ENCODE measurements around the gene GPR183. TPM values are rescaled to one million over a fixed set of nuclear protein-coding genes. Genes with fewer than 3 reads are reported as not detected.

GPR183 gene
- total RNA-seq, 1 experiment from 2014 or later = 0.15 TPM

Small RNA genes lying within 50 kb of the gene (microRNA-seq; reads per million reads assigned to microRNA genes)
- gene MIR623 (ENCODE audit: unreplicated experiment) = not detected

Other genes with a start within 250 kb of the GPR183 start
- gene UBAC2, start 106.5 kb downstream of the GPR183 start, total RNA-seq (2021; ENCODE audit: unreplicated experiment) = 40.8 TPM
- gene GPR18, start 49.0 kb downstream of the GPR183 start, total RNA-seq (2021; ENCODE audit: unreplicated experiment) = not detected
- 67.9 TPM for gene TM9SF2, start 194.1 kb upstream of the GPR183 start, total RNA-seq (2021; ENCODE audit: unreplicated experiment)

Data from Panc1 (cell line).